Neuronal stem cell (in vitro differentiated cells): ENCODE measurements around the gene ADH4.
A peak's percentile ranks its signal among the peaks of the same experiment; 100 is the strongest.
"Not testable (repeated sequence)": the region's sequence is repeated elsewhere in the genome, so short reads cannot be mapped to it uniquely, and the experiment has no call there.

Experiments
- DNase-seq: peaks from one replicate; pipeline ENCODE4 v3.0.0-alpha.2; 2013; ENCODE audit warnings: low spot score
- H2AFZ ChIP-seq: one replicate; pipeline ENCODE4 v1.6.1; 2013; ENCODE audit warnings: mild to moderate bottlenecking, low read length, inconsistent platforms
- H2AK5ac ChIP-seq: 2 replicates; pipeline ENCODE4 v1.6.1; 2013; ENCODE audit warnings: low read depth, mild to moderate bottlenecking, inconsistent platforms, low read length, moderate library complexity, mixed read lengths
- H2BK120ac ChIP-seq: 2 replicates; pipeline ENCODE4 v1.6.1; 2013; ENCODE audit warnings: low read depth, mild to moderate bottlenecking, inconsistent platforms, low read length, moderate library complexity, mixed read lengths
- H2BK12ac ChIP-seq: one replicate; pipeline ENCODE4 v1.6.1; 2013; ENCODE audit warnings: low read length, inconsistent platforms
- H2BK15ac ChIP-seq: 2 replicates; pipeline ENCODE4 v1.6.1; 2013; ENCODE audit warnings: mild to moderate bottlenecking, low read length, inconsistent platforms, mixed read lengths
- H2BK5ac ChIP-seq: one replicate; pipeline ENCODE4 v1.6.1; 2013; ENCODE audit warnings: inconsistent platforms, mild to moderate bottlenecking, low read length, moderate library complexity
- H3K14ac ChIP-seq: one replicate; pipeline ENCODE4 v1.6.1; 2013; ENCODE audit warnings: low read length, inconsistent platforms
- H3K18ac ChIP-seq: 2 replicates; pipeline ENCODE4 v1.6.1; 2013; ENCODE audit warnings: low read length, inconsistent platforms
- H3K23ac ChIP-seq: 2 replicates; pipeline ENCODE4 v1.6.1; 2013; ENCODE audit warnings: low read depth, mild to moderate bottlenecking, mixed read lengths, low read length, inconsistent platforms; ENCODE audit not compliant: poor library complexity
- H3K27ac ChIP-seq: replicated peaks from 3 replicates; pipeline ENCODE4 v1.5.1; 2013; ENCODE audit warnings: low read length, inconsistent platforms
- H3K27me3 ChIP-seq, 3 experiments: 2 replicates each; pipeline ENCODE4 v1.6.1; 2013; ENCODE audit warnings: low read length in 3 of 3, mild to moderate bottlenecking in 2 of 3, inconsistent platforms in 1 of 3, low read depth in 1 of 3, mixed read lengths in 1 of 3, moderate library complexity in 1 of 3; ENCODE audit not compliant: control insufficient read depth in 3 of 3, insufficient read depth in 3 of 3
- H3K36me3 ChIP-seq, 2 donors: replicated peaks in 1 of 2; 2 replicates each; pipeline ENCODE4 v1.6.1; 2013; ENCODE audit warnings: low read length in 2 of 2; ENCODE audit not compliant: control insufficient read depth in 2 of 2, insufficient read depth in 2 of 2
- H3K4ac ChIP-seq: 2 replicates; pipeline ENCODE4 v1.6.1; 2013; ENCODE audit warnings: inconsistent platforms, mild to moderate bottlenecking, low read length, moderate library complexity
- H3K4me1 ChIP-seq, 2 donors: 1 replicate in 1 of 2; 2 replicates in 1 of 2; pipeline ENCODE4 v1.6.1; 2013; ENCODE audit warnings: low read length in 2 of 2, low read depth in 1 of 2; ENCODE audit not compliant: control insufficient read depth in 2 of 2, insufficient read depth in 1 of 2
- H3K4me2 ChIP-seq: one replicate; pipeline ENCODE4 v1.6.1; 2013; ENCODE audit warnings: mild to moderate bottlenecking, low read length, inconsistent platforms; ENCODE audit not compliant: insufficient read depth, poor library complexity, severe bottlenecking
- H3K4me3 ChIP-seq, 2 donors: 2 replicates each; pipeline ENCODE4 v1.5.1; 2013; ENCODE audit warnings: low read length in 2 of 2, mild to moderate bottlenecking in 2 of 2, inconsistent platforms in 1 of 2, moderate library complexity in 1 of 2
- H3K79me1 ChIP-seq: one replicate; pipeline ENCODE4 v1.6.1; 2013; ENCODE audit warnings: low read depth, mild to moderate bottlenecking, inconsistent platforms, low read length, moderate library complexity
- H3K9ac ChIP-seq: one replicate; pipeline ENCODE4 v1.6.1; 2013; ENCODE audit warnings: mild to moderate bottlenecking, low read depth, low read length, inconsistent platforms; ENCODE audit not compliant: poor library complexity
- H3K9me3 ChIP-seq, 2 donors: replicated peaks in 1 of 2; 2 replicates each; pipeline versions ENCODE3 to v1.6.1; 2013; ENCODE audit warnings: low read length in 2 of 2, mild to moderate bottlenecking in 2 of 2, inconsistent platforms in 1 of 2, low read depth in 1 of 2, mixed read lengths in 1 of 2, moderate library complexity in 1 of 2; ENCODE audit not compliant: control insufficient read depth in 2 of 2, insufficient read depth in 1 of 2
- H4K8ac ChIP-seq: one replicate; pipeline ENCODE4 v1.6.1; 2013; ENCODE audit warnings: low read depth, mild to moderate bottlenecking, inconsistent platforms, low read length, moderate library complexity
- H4K91ac ChIP-seq: one replicate; pipeline ENCODE4 v1.6.1; 2013; ENCODE audit warnings: low read length, low read depth, mild to moderate bottlenecking, inconsistent platforms; ENCODE audit not compliant: poor library complexity
- WGBS, 2 donors: extraction: QIAGEN DNeasy Blood & Tissue Kit; methylation state at CpG; one replicate each; pipeline ENCODE4 v1.1.7; 2013; ENCODE audit warnings: missing lambda C conversion rate in 2 of 2, mixed read lengths in 1 of 2; ENCODE audit not compliant: insufficient read length in 2 of 2, insufficient replicate concordance in 1 of 2; ENCODE audit errors: extremely low coverage in 2 of 2; 5-methylcytosine and 5-hydroxymethylcytosine counted together

ADH4 gene

GRCh38 chr4:99088023-99088449 is 56.1 kb downstream of the ADH4 start:
- Histone ChIP-seq H3K9ac (peak overlapping the region; percentile 95), H3K23ac (peak overlapping the region; percentile 97), H2BK120ac (no peak overlapping the region), H3K4me3 (peak overlapping the region; percentile 90 to 94), H3K27me3 (no peaks in the 10 kb centered on the region), H3K14ac (peak overlapping the region; percentile 27), H2BK5ac (no peak overlapping the region), H3K18ac (peak overlapping the region; percentile 99), H3K4ac (no peak overlapping the region), H4K91ac (no peak overlapping the region), H2BK12ac (no peak overlapping the region), H2AFZ (peak overlapping the region; percentile 82), H3K27ac (peak overlapping the region; percentile 66), H4K8ac (no peak overlapping the region), H2BK15ac (no peak overlapping the region), H2AK5ac (no peak overlapping the region), H3K79me1 (peaks cover 2% of the 10 kb centered on the region), H3K4me2 (peak overlapping the region; percentile 48), H3K36me3 (peaks cover 17 to 36% of the 10 kb centered on the region in 2 donors), H3K9me3 (peaks cover 0 to 9% of the 10 kb centered on the region in 2 donors), H3K4me1 (peaks cover 2 to 3% of the 10 kb centered on the region in 2 donors)
- no CpG with 5 or more reads among the region's 15 CpGs for WGBS, 2 donors
- DNase-seq: no peak

DNA sequence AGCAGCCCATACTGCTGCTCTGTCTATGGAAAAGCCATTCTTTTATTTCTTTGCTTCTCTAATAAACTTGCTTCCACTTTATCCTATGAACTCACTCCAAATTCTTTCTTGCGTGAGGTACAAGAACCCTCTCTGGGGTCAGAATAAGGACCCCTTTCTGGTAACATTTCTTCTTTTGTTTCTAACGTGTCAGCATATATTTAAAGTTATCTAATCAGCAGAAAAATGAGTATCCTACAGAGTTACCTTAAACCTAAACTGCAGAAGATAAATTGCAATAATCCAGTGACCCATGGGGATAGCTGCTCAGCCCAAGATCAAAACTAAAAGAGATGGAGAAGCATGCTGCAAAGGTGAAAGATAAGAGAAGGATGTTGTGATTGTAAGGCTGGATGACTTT is 59.5 kb downstream of the ADH4 start:
- Histone ChIP-seq H3K9ac (no peak overlapping the region), H2BK5ac (no peak overlapping the region), H3K79me1 (peaks cover 2% of the 10 kb centered on the region), H2BK12ac (no peak overlapping the region), H3K27ac (no peak overlapping the region), H4K8ac (no peak overlapping the region), H2AFZ (no peak overlapping the region), H3K9me3 (no peaks in the 10 kb centered on the region), H3K4me3 (no peak overlapping the region), H3K36me3 (peaks cover 31 to 71% of the 10 kb centered on the region in 2 donors), H3K4me2 (no peak overlapping the region), H2AK5ac (no peak overlapping the region), H3K27me3 (no peaks in the 10 kb centered on the region), H2BK120ac (no peak overlapping the region), H4K91ac (no peak overlapping the region), H3K14ac (no peak overlapping the region), H3K23ac (no peak overlapping the region), H2BK15ac (no peak overlapping the region), H3K4me1 (no peaks in the 10 kb centered on the region), H3K4ac (no peak overlapping the region), H3K18ac (no peak overlapping the region)
- no CpG with 5 or more reads among the region's 2 CpGs for WGBS, 2 donors
- DNase-seq: no peak

DNA sequence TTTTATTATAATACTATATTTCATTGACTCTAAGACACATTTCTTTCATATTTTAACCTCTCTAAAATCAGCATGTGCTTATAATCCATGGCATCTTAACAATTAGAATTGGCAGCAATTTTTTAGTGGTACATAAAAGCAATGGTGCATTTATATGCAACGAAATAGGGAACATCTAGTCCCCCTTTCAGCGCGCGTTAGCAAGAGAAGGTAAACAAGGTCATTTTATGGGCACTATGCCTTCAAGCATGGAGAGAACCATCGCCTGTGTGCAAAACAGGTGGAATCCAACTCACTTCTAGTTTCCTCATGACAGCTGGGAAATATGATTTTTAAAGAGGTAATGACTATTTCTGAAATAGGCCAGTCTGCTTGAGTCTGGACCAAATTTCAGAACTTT is 61.9 kb downstream of the ADH4 start:
- no peak overlapping the region for H3K18ac ChIP-seq
- no peak overlapping the region for H3K4ac ChIP-seq
- no peak overlapping the region for H2BK12ac ChIP-seq
- H3K4me1 ChIP-seq: no peaks in the 10 kb centered on the region
- H2AK5ac ChIP-seq: no peak overlapping the region
- DNase-seq: no peak
- H3K4me2 ChIP-seq: no peak overlapping the region
- no peak overlapping the region for H3K14ac ChIP-seq
- H3K79me1 ChIP-seq: no peaks in the 10 kb centered on the region
- H3K9ac ChIP-seq: no peak overlapping the region
- H4K91ac ChIP-seq: no peak overlapping the region
- no peak overlapping the region for H4K8ac ChIP-seq
- no peak overlapping the region for H2BK5ac ChIP-seq
- no peak overlapping the region for H2AFZ ChIP-seq
- H2BK120ac ChIP-seq: no peak overlapping the region
- no peaks in the 10 kb centered on the region for H3K9me3 ChIP-seq
- no peak overlapping the region for H3K27ac ChIP-seq
- H2BK15ac ChIP-seq: no peak overlapping the region
- no CpG with 5 or more reads among the region's 5 CpGs for WGBS, 2 donors
- H3K27me3 ChIP-seq: no peaks in the 10 kb centered on the region
- H3K36me3 ChIP-seq: peaks cover 36 to 95% of the 10 kb centered on the region in 2 donors
- no peak overlapping the region for H3K4me3 ChIP-seq
- no peak overlapping the region for H3K23ac ChIP-seq

GRCh38 chr4:99080869-99081268 is 63.2 kb downstream of the ADH4 start:
- WGBS, 2 donors: no CpG with 5 or more reads among the region's 6 CpGs
- H3K36me3 ChIP-seq: peaks cover 40 to 100% of the 10 kb centered on the region in 2 donors
- H2BK120ac ChIP-seq: not testable (repeated sequence)

More at GRCh38 chr4:99080869-99081268, 63.2 kb downstream of the ADH4 start:
- not testable (repeated sequence) for H3K14ac ChIP-seq, H3K27ac ChIP-seq, H2AFZ ChIP-seq, DNase-seq, H3K4me1 ChIP-seq, H3K18ac ChIP-seq, H3K4me3 ChIP-seq, H3K9me3 ChIP-seq, H4K91ac ChIP-seq, H2BK12ac ChIP-seq, H3K4ac ChIP-seq, H3K23ac ChIP-seq, H3K9ac ChIP-seq, H2AK5ac ChIP-seq, H2BK15ac ChIP-seq, H3K79me1 ChIP-seq, H3K27me3 ChIP-seq, H3K4me2 ChIP-seq, H2BK5ac ChIP-seq, H4K8ac ChIP-seq
